HL-60/S4 treated with retinoic acid at 250 ng/mL for 4 days and 3 days (cell line): Measurements from ENCODE around the gene KAT2B.

Experiments
- in situ Hi-C: fragments of 300-500 bp; cut with MboI; formaldehyde crosslinking; loops from 2 replicates; pipeline ENCODE4 v1.7.0; 2022; ENCODE audit warnings: low sequenced_read_pairs

KAT2B gene

DNA sequence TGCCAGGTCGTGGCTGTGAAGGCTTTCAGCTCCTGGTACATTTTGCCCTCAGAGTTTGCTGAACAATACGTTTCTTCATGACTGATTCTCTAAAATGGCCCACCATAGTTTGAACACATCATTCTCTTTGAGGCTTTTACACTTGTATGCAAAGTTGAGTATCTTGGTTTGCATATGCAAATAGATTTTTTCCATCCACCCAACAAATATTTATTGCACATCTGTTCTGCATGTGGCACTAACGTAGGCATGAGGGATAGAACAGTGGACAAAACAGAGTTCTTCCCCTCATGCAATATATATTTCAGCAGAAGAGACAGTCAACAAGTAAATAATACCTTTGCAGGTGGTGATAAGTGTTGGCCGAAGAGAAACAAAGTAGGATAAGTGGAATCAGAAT lies 55.2 kb downstream of the KAT2B start:
- in situ Hi-C loops = no loop called here

GRCh38 chr3:20096135-20096685 lies 56.0 kb downstream of the KAT2B start:
- in situ Hi-C loops = no loop called here

DNA sequence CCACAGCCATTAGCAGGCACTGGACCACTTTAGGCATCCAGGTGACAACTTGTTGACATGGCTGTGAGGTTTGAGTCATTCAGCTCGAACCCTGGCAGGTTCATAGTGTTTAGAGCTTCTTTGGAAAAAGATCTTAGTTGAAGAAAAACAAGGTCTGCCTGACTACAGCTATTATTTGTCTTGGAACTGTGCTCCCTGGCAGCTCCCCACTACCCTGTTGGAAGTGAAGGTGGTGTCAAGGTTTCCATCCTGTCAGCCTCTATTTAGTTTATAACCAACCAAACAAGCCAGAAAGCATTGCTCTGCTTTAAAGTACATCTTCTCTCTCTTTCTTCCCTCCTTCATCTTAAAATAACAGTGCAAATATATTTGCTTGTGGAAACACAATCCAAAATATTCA lies 56.8 kb downstream of the KAT2B start:
- in situ Hi-C loops = no loop called here

DNA sequence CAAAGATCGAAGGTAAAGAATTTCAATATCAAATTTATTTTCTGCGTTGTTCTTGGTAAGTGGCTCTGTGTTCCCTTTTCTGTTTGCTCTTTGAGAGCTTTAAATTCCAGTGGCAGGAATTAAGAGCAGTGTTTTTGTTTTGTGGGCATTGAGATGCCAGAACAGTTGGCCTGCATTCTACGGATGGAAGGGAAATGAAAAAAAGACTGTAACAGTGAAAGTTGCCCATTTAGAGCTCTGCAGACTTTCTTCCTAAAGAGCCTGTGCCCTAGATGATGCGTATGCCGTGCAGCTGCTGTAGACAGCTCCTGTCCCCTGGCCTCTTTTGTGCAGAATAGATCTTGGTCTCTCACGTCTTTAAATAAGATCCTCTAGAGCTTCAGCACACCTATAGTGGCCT lies 58.8 kb downstream of the KAT2B start:
- in situ Hi-C loops = no loop called here

- in situ Hi-C loops = no loop called here
These were observed 59.9 kb downstream of the KAT2B start for GRCh38 chr3:20100151-20100550.

GRCh38 chr3:20101041-20101440 lies 60.8 kb downstream of the KAT2B start:
- in situ Hi-C loops = no loop called here

- in situ Hi-C loops = no loop called here
These were observed 63.5 kb downstream of the KAT2B start for GRCh38 chr3:20103731-20104130.

- in situ Hi-C loops = no loop called here
These were observed 64.0 kb downstream of the KAT2B start for GRCh38 chr3:20104167-20104661.

GRCh38 chr3:20105513-20106280 lies 65.5 kb downstream of the KAT2B start:
- in situ Hi-C loops = no loop called here

DNA sequence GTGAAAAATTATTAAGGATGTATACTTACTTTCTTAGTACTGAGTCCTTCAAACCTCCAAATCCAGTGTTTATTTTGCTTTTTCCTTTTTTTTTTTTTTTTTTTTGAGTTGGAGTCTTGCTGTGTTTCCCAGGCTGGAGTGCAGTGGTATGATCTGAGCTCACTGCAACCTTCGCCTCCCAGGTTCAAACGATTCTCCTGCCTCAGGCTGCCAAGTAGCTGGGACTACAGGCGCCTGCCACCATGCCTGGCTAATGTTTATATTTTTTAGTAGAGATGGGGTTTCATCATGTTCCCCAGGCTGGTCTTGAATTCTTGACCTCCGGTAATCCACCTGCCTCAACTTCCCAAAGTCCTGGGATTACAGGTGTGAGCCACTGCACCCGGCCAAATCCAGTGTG lies 67.5 kb downstream of the KAT2B start:
- in situ Hi-C loops = no loop called here

DNA sequence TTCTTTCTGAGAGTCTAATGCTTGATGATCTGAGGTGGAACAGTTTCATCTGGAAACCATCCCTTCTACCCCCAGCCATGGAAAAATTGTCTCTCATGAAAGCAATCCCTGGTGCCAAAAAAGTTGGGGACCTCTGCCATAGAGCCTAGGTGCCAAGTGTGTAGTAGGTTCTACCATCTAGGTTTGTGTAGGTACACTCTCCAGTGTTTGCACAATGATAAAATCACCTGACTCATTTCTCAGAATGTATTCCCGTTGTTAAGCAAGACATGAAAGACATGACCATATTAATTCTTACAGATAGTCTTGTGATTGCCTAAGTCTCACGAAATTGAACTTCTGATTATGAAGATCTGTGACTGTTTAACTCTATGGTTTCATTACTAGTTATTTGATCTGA lies 68.6 kb downstream of the KAT2B start:
- in situ Hi-C loops = no loop called here

DNA sequence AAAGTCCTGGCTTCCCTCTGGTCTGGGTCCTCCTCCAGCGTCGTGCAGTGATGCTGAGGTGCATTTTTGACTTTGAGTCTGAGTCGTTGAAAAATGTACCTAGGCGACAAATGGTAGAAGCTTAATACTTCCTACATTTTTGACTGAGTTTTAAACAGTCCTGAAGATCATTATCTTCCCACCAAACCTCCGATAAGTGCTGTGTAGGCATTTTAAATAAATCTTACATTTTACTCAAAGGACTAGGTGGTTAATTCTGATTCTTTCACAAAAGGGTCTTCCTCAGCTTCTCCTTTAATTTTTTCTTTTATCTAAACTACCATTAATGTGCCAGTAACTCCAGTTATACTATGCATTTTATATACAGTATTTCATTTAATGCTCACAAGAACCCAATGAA lies 70.6 kb downstream of the KAT2B start:
- in situ Hi-C loops = no loop called here

DNA sequence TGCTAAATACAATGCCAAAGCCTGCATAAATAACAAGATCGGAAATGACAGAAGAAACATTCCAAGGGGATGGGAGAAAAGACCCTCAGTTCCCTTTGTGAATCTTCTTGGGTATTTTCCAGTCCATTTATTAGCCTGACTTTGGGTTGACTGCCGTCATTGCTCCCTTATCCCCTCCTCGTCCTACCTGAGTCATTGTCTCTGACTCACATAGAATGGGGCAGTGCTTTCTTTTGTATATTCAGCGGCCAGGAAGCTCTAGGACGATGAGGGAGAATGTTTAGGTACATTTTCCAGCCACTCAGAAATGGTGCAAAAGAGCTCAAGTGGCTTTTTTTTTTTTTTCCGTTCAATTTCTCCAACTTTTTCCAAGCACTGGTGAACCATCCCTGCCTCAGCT lies 71.6 kb downstream of the KAT2B start:
- in situ Hi-C loops = no loop called here

DNA sequence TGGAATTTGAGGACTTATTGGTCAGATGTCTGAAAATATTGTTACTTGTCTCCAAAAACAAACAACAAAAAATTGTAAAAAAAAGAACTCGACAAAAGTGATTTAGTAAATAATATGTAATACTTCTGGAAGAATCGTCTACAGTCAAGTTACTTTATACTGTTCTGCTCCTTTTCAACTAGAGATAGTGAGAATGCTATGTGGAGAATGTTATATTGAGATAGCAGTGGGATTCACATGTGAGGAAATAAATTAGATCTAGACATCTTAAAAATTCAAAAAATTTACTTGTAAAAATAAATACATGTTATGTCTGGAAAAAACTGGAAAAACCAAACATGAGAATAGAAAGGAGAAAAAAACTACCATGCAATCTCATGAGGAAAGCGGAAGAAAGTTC lies 80.8 kb downstream of the KAT2B start:
- in situ Hi-C loops = no loop called here

DNA sequence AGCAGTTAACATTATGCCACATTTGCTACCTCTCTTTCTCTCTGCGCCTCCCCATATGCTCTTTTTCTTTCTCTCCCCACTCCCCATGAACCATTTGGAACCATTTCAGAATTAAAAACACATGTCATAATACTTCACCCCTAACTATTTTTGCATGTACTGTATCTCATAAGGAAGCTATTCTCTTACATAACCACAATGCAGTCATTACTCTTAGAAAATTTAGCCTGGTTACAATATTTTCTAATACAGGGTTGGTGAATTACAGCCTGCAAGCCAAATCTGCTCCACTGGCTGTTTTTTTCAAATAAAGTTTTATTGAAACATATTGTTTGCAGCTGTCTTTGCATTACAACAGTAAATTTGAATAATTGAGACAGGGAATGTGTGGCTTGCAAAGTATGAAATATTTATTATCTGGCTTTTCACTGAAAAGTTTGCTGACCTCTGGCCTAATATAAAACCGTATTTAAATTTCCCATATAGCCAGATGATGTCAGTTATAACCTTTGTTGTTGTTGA lies 82.9 kb downstream of the KAT2B start:
- in situ Hi-C loops = no loop called here

DNA sequence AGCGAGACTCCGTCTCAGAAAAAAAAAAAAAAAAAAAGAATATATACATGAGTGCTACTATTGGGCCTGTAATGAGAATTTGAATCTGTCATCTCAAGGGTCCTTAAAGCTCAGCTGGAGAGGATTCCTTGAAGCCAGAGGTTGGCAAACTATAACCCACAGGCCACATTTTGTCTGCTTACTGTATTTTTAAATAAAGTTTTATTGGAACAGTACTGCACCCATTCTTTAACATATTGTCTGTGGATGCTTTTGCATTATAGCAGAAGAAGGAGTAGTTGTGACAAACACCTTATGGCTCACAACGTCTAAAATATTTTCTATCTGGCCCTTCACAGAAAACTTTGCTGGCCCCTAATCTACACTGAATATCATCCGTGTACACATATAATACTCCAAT lies 85.0 kb downstream of the KAT2B start:
- in situ Hi-C loops = no loop called here

GRCh38 chr3:20125897-20126296 lies 85.7 kb downstream of the KAT2B start:
- in situ Hi-C loops = no loop called here

- in situ Hi-C loops = no loop called here
These were observed 88.1 kb downstream of the KAT2B start for GRCh38 chr3:20128358-20128757.

DNA sequence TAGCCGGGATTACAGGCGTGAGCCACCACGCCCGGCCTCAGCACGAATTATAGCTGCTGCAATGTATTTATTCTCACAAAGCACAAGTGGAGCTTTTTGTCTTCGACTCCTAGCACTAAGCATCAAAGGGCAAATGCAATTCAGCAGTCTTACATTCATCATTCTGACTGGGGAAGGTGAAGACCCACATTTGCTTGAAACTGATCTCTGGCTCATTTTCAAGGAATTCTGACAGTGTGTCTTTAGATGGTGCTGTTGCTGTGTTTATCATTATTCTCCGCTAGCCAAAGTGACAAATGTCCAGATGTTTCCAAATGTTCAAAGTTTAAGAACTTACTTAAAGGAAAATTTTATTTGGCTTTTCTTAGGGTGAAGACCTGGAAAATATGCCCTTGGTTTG lies 89.9 kb downstream of the KAT2B start:
- in situ Hi-C loops = no loop called here

- in situ Hi-C loops = no loop called here
These were observed 96.0 kb downstream of the KAT2B start for GRCh38 chr3:20136231-20136630.

DNA sequence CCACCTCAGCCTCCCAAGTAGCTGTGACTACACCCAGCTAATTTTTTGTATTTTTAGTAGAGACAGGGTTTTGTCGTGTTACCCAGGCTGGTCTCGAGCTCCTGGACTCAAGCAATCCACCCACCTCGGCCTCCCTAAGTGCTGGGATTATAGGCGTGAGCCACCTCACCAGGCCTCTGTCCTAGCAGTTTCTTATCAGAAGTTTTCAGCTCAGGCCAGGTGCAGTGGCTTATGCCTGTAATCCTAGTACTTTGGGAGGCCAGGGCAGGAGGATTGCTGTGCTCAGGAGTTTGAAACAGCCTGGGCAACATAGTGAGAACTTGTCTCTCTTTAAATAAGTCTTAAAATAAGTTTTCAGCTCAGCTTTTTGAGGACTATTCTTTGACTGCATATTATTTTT lies 97.4 kb downstream of the KAT2B start:
- in situ Hi-C loops = no loop called here

- in situ Hi-C loops = no loop called here
These were observed 100.6 kb downstream of the KAT2B start for GRCh38 chr3:20140881-20141280.

DNA sequence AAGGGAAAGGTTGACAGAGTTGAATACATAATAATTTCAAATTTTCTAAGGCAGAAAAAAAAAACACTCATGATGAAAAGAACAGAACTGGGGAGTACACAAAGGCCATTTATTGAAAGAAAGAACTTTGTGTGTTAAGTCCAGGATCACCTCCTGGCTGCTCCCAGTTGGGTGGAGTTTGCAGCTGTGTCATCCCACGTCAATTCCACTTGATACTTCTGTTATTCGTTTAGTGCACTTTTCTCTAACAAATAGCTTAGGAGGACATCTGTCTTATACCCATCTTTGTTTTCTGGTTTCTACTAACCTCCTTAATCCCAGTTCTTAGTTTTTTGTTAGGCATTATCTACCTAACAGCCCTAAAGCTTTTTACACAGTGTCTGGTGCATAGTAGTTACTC lies 101.1 kb downstream of the KAT2B start:
- in situ Hi-C loops = no loop called here
